BLaER1 treated with 17β-estradiol and CSF1 and Interleukin-3, amounts not matched to agents 10 nM and 100 nM (cell line): ENCODE measurements around the gene CCDC200.
"Not testable (repeated sequence)": the region's sequence is repeated elsewhere in the genome, so short reads cannot be mapped to it uniquely, and the experiment has no call there.

ENCODE experiments used
- H3K27ac ChIP-seq, 11 experiments: shearing (Covaris generic); formaldehyde crosslinking; 2 replicates each; pipeline ENCODE4 v1.8.1; 2022
- H3K27me3 ChIP-seq, 11 experiments: shearing (Covaris generic); formaldehyde crosslinking; 2 replicates each; pipeline ENCODE4 v1.8.1; 2022
- H3K36me3 ChIP-seq, 11 experiments: shearing (Covaris generic); formaldehyde crosslinking; 2 replicates each; pipeline ENCODE4 v1.8.1; 2022
- H3K4me1 ChIP-seq, 10 experiments: shearing (Covaris generic); formaldehyde crosslinking; 2 replicates each; pipeline ENCODE4 v1.8.1; 2022
- H3K4me2 ChIP-seq, 11 experiments: shearing (Covaris generic); formaldehyde crosslinking; 2 replicates each; pipeline ENCODE4 v1.8.1; 2022
- H3K4me3 ChIP-seq, 10 experiments: shearing (Covaris generic); formaldehyde crosslinking; 2 replicates each; pipeline ENCODE4 v1.8.1; 2022
- H3K9ac ChIP-seq, 11 experiments: shearing (Covaris generic); formaldehyde crosslinking; 2 replicates each; pipeline ENCODE4 v1.8.1; 2022
- H3K9me3 ChIP-seq, 11 experiments: shearing (Covaris generic); formaldehyde crosslinking; replicated peaks in 1 of 11; 2 replicates each; pipeline ENCODE4 v1.8.1; 2022
- H4K20me1 ChIP-seq, 11 experiments: shearing (Covaris generic); formaldehyde crosslinking; 2 replicates each; pipeline ENCODE4 v1.8.1; 2022

Gene CCDC200

DNA sequence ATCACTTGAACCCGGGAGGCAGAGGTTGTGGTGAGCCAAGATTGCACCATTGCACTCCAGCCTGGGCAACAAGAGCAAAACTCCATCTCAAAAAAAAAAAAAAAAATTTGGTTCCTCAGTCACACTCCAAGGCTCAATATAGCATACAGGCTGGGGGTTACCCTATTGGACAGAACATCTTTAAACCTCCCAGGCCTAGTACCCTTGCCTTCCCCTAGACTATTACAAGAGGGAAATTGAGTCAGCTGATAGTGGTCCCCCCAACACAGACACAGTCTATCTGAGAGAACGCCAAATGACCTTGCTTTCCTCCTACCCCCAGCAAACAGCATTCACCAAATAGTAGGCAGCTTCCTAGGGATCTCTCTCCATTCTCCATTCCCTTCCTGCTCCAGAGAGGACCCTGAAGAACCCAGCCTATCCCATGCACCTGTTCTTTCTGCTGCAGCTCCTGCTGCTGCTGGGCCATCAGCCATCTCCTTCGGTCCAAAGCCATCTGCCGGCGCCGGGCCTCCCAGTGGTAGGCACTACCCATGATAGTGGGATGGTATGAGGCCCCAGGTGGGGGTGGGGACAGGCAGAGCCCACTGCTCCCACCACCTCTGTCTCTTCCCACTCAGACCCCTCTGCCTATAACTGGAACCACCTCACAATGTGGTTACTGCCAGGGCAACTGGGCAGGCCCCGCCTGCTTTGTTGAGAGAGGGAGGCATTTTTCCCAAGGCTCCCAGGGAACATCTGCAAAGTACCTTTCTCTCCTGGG lies at the start of gene CCDC200:
Gene CCDC200 (minus strand): TSS at position 604 of the 763 bp plus-strand sequence. CDS start 69 bp downstream, at position 535.
- H3K36me3 ChIP-seq = peaks cover 0 to 41% (median 32%) of the 10 kb centered on the region in 11 experiments; a peak in 16 of 22 replicates
- not testable (repeated sequence) for H3K4me3 ChIP-seq, H3K27me3 ChIP-seq, H3K4me2 ChIP-seq, H3K9me3 ChIP-seq, H3K9ac ChIP-seq, H3K27ac ChIP-seq
- H3K4me1 ChIP-seq = peaks cover 13 to 19% (median 16%) of the 10 kb centered on the region in 10 experiments; a peak in 17 of 20 replicates
- peaks cover 0 to 38% (median 15%) of the 10 kb centered on the region in 11 experiments; a peak in 9 of 22 replicates for H4K20me1 ChIP-seq

DNA sequence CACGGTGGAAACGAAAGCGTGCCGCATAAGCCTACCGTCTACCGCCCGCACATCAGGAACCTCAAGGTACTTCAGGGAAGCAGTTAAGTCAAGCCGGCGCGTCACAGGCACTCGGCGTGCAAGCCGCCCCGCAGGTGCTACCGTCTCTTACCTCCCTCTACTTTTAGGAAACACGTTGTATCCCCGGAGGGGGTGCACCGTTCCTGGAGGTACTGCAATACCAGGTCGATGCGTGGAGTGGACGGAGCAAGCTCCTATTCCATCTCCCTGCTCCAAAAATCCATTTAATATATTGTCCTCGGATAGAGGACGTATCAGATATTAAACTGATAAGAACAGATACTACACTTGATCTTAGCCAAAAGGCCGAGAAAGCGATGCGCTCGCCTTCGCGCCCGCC lies 44.5 kb upstream of the CCDC200 start:
- H4K20me1 ChIP-seq, H3K4me3 ChIP-seq, H3K4me2 ChIP-seq, H3K9me3 ChIP-seq, H3K27ac ChIP-seq, H3K4me1 ChIP-seq, H3K36me3 ChIP-seq, H3K9ac ChIP-seq, H3K27me3 ChIP-seq: not testable (repeated sequence)

DNA sequence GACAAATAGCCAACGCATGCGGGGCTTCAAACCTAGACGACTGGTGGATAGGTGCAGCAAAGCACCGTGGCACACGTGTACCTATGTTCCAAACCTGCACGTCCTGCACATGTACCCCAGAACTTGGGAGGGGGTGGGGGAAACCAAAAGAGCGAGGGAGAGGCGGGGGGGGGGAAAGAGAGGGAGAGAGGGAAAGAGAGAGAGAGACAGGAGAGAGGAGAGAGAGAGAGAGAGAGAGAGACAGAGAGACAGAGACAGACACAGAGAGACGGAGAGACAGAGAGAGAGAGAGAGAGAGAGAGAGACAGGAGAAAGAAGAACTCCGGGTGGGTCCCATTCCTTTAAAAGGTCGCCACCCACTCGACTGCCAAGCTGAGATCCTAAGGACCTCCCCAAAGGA lies 44.1 kb upstream of the CCDC200 start:
- not testable (repeated sequence) for H3K27ac ChIP-seq, H3K9ac ChIP-seq, H3K4me1 ChIP-seq, H3K4me3 ChIP-seq, H3K27me3 ChIP-seq, H3K36me3 ChIP-seq, H4K20me1 ChIP-seq, H3K4me2 ChIP-seq, H3K9me3 ChIP-seq

DNA sequence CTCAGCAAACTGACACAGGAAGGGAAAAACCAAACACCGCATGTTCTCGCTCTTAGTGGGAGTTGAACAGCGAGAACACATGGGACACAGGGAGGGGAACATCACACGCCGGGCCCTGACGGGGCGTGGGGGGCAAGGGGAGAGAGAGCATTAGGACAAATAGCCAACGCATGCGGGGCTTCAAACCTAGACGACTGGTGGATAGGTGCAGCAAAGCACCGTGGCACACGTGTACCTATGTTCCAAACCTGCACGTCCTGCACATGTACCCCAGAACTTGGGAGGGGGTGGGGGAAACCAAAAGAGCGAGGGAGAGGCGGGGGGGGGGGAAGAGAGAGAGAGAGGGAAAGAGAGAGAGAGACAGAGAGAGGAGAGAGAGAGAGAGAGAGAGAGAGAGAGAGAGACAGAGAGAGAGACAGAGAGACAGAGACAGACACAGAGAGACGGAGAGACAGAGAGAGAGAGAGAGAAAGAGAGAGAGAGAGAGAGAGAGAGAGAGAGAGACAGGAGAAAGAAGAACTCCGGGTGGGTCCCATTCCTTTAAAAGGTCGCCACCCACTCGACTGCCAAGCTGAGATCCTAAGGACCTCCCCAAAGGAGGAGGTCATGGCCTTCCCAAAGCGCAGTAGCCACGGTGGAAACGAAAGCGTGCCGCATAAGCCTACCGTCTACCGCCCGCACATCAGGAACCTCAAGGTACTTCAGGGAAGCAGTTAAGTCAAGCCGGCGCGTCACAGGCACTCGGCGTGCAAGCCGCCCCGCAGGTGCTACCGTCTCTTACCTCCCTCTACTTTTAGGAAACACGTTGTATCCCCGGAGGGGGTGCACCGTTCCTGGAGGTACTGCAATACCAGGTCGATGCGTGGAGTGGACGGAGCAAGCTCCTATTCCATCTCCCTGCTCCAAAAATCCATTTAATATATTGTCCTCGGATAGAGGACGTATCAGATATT lies 42.4 kb upstream of the CCDC200 start:
- not testable (repeated sequence) for H3K36me3 ChIP-seq, H3K4me1 ChIP-seq, H4K20me1 ChIP-seq, H3K4me3 ChIP-seq, H3K9me3 ChIP-seq, H3K27ac ChIP-seq, H3K9ac ChIP-seq, H3K27me3 ChIP-seq, H3K4me2 ChIP-seq

DNA sequence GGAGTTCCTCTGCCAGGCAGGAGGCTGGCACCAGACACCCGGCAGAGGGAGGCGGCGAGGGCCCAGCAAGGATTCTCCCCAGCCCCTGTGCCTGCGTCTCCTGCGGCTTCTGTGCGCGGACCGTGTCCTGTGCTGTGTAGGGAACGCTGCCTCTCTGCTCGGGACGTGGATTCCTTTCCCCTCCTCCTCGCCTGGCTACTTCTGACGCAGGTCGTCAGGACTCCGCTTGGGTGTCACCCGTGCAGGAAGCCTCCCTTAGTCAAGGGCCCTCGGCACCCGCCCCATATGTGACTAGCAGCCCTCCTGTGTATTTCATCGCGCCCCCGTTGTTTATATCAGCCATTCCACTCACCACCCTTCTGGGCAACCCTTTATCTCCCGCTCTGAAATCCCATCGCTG lies 18.0 kb upstream of the CCDC200 start:
- not testable (repeated sequence) for H3K36me3 ChIP-seq, H4K20me1 ChIP-seq, H3K4me1 ChIP-seq, H3K27me3 ChIP-seq, H3K9ac ChIP-seq, H3K4me2 ChIP-seq, H3K4me3 ChIP-seq, H3K27ac ChIP-seq, H3K9me3 ChIP-seq

DNA sequence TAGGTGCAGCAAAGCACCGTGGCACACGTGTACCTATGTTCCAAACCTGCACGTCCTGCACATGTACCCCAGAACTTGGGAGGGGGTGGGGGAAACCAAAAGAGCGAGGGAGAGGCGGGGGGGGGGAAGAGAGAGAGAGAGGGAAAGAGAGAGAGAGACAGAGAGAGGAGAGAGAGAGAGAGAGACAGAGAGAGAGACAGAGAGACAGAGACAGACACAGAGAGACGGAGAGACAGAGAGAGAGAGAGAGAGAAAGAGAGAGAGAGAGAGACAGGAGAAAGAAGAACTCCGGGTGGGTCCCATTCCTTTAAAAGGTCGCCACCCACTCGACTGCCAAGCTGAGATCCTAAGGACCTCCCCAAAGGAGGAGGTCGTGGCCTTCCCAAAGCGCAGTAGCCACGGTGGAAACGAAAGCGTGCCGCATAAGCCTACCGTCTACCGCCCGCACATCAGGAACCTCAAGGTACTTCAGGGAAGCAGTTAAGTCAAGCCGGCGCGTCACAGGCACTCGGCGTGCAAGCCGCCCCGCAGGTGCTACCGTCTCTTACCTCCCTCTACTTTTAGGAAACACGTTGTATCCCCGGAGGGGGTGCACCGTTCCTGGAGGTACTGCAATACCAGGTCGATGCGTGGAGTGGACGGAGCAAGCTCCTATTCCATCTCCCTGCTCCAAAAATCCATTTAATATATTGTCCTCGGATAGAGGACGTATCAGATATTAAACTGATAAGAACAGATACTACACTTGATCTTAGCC lies 12.4 kb upstream of the CCDC200 start:
- H3K4me2 ChIP-seq, H3K27ac ChIP-seq, H3K27me3 ChIP-seq, H3K9ac ChIP-seq, H3K4me3 ChIP-seq, H3K9me3 ChIP-seq, H3K4me1 ChIP-seq, H3K36me3 ChIP-seq, H4K20me1 ChIP-seq: not testable (repeated sequence)

DNA sequence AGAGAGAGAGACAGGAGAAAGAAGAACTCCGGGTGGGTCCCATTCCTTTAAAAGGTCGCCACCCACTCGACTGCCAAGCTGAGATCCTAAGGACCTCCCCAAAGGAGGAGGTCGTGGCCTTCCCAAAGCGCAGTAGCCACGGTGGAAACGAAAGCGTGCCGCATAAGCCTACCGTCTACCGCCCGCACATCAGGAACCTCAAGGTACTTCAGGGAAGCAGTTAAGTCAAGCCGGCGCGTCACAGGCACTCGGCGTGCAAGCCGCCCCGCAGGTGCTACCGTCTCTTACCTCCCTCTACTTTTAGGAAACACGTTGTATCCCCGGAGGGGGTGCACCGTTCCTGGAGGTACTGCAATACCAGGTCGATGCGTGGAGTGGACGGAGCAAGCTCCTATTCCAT lies 11.2 kb upstream of the CCDC200 start:
- H3K9me3 ChIP-seq, H3K4me2 ChIP-seq, H3K36me3 ChIP-seq, H3K27ac ChIP-seq, H3K9ac ChIP-seq, H4K20me1 ChIP-seq, H3K27me3 ChIP-seq, H3K4me1 ChIP-seq, H3K4me3 ChIP-seq: not testable (repeated sequence)

DNA sequence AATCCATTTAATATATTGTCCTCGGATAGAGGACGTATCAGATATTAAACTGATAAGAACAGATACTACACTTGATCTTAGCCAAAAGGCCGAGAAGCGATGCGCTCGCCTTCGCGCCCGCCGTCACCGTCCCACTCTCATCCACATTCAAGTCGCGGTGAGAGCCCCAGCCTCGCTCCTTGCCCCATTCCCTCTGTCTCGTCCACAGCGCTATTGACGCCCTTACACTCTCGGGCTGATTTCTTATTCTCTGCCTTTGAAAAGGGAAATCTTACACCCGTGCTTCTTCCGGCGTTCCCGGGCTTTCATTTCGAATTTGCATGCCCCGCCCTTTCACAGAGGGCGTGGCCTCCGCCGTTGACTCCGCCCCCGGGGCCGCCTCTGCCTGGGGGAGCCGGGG lies 5.5 kb upstream of the CCDC200 start, which contains the start of gene RNU2-1:
Gene RNU2-1 (minus strand): TSS at position 101 of the 400 bp plus-strand sequence.
- not testable (repeated sequence) for H3K27ac ChIP-seq, H3K9ac ChIP-seq, H4K20me1 ChIP-seq, H3K4me2 ChIP-seq, H3K27me3 ChIP-seq, H3K4me1 ChIP-seq, H3K36me3 ChIP-seq, H3K4me3 ChIP-seq, H3K9me3 ChIP-seq

DNA sequence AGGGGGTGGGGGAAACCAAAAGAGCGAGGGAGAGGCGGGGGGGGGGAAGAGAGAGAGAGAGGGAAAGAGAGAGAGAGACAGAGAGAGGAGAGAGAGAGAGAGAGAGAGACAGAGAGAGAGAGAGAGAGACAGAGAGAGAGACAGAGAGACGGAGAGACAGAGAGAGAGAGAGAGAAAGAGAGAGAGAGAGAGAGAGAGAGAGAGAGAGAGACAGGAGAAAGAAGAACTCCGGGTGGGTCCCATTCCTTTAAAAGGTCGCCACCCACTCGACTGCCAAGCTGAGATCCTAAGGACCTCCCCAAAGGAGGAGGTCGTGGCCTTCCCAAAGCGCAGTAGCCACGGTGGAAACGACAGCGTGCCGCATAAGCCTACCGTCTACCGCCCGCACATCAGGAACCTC lies 4.8 kb upstream of the CCDC200 start:
- H3K27ac ChIP-seq, H3K4me3 ChIP-seq, H3K4me1 ChIP-seq, H3K4me2 ChIP-seq, H3K36me3 ChIP-seq, H3K27me3 ChIP-seq, H4K20me1 ChIP-seq, H3K9me3 ChIP-seq, H3K9ac ChIP-seq: not testable (repeated sequence)

DNA sequence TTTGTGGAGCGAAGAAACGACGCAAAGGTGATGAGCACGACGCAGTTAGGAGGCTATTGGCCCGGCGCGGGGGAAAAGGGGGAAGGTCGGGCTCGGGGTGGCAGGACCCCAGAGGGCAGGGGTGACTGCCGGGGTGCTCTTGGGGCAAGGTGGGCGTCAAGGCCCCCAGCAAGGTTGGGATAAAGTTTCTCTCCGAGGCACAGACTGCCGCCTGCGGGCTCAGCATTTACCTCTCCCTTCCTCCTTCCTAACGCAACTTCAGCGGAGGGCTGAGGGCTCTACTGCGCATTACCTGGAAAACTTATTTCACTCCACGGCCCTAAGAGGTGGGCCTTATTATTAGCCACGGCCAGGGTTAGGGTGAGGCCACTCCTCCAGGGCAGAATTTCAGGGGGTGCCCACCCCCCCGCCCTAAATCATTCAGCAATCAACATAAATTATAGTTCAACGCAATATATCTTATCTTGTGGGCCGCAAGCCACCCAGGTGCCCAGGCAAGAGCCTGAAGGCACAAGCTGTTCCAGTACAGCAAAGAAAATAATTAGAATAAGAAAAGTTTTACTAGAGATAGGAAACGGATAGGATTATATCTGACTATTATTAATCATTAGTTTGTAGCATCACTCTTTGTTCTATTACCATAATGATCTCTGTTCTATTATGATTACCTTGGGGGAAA lies 3.7 kb upstream of the CCDC200 start:
- Histone ChIP-seq H3K9ac (peak overlapping the region in 3 of 11 experiments; percentile 58 to 72 (median 67); a peak in 3 of 22 replicates), H3K4me2 (peak overlapping the region; percentile 24 to 70 (median 65); a peak in 13 of 22 replicates)
- not testable (repeated sequence) for H3K9me3 ChIP-seq, H3K27ac ChIP-seq, H3K36me3 ChIP-seq, H3K4me1 ChIP-seq, H3K4me3 ChIP-seq, H3K27me3 ChIP-seq, H4K20me1 ChIP-seq

DNA sequence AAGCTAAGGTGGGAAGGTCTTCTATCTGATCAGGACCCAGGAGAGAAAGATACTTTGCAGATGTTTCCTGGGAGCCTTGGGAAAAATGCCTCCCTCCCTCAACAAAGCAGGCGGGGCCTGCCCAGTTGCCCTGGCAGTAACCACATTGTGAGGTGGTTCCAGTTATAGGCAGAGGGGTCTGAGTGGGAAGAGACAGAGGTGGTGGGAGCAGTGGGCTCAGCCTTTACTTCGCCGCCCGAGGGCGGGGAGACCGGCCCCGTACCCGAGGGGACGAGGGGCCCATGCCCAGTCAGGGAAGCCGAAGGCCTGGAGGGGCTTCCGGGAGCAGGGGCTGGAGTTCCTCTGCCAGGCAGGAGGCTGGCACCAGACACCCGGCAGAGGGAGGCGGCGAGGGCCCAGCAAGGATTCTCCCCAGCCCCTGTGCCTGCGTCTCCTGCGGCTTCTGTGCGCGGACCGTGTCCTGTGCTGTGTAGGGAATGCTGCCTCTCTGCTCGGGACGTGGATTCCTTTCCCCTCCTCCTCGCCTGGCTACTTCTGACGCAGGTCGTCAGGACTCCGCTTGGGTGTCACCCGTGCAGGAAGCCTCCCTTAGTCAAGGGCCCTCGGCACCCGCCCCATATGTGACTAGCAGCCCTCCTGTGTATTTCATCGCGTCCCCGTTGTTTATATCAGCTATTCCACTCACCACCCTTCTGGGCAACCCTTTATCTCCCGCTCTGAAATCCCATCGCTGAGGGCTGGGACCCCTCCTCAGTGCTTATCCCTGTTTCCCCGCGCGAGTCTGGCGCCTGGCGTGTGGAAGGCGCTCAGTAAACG lies 3.0 kb upstream of the CCDC200 start:
- Histone ChIP-seq H3K4me2 (peak overlapping the region in 5 of 11 experiments; percentile 32 to 57 (median 39); a peak in 5 of 22 replicates), H3K9ac (0 out of 22 replicates have a peak overlapping the region, but pooled peaks of 1 of the 11 experiments have one; percentile 30), H3K36me3 (peaks cover 0 to 11% (median 8%) of the 10 kb centered on the region in 11 experiments; a peak in 16 of 22 replicates)
- not testable (repeated sequence) for H3K27ac ChIP-seq, H3K4me1 ChIP-seq, H3K4me3 ChIP-seq, H3K27me3 ChIP-seq, H3K9me3 ChIP-seq, H4K20me1 ChIP-seq
